Astrocyte (in vitro differentiated cells and primary cell): ENCODE measurements around the gene DIAPH3. TPM values are rescaled to one million over a fixed set of nuclear protein-coding genes. Genes with fewer than 3 reads are reported as not detected.

ENCODE experiments used
- DNase-seq: peaks from one replicate; pipeline ENCODE4 v3.0.0-alpha.2; 2010; ENCODE audit warnings: low read depth
- FAIRE-seq: peaks from 2 replicates; lab custom pipeline; 2011; peaks lifted over from hg19 to GRCh38; lab: Jason Lieb, UNC
- H2AFZ ChIP-seq: 2 replicates; pipeline ENCODE4 v1.6.0; 2012; ENCODE audit warnings: low read depth, low read length, inconsistent platforms
- H3K27ac ChIP-seq: 2 replicates; pipeline ENCODE4 v1.5.1; 2011; ENCODE audit warnings: low read depth, low read length, inconsistent platforms
- H3K27me3 ChIP-seq: 2 replicates; pipeline ENCODE4 v1.6.0; 2011; ENCODE audit warnings: low read length, inconsistent platforms; ENCODE audit not compliant: insufficient read depth
- H3K36me3 ChIP-seq: 2 replicates; pipeline ENCODE4 v1.5.1; 2011; ENCODE audit warnings: low read length, inconsistent platforms; ENCODE audit not compliant: insufficient read depth
- H3K4me1 ChIP-seq: 2 replicates; pipeline ENCODE4 v1.5.1; 2011; ENCODE audit warnings: low read length, inconsistent platforms; ENCODE audit not compliant: insufficient read depth
- H3K4me2 ChIP-seq: 2 replicates; pipeline ENCODE4 v1.6.0; 2012; ENCODE audit warnings: low read length, inconsistent platforms
- H3K4me3 ChIP-seq: 2 replicates; pipeline ENCODE4 v1.5.1; 2011; ENCODE audit warnings: low read depth, mild to moderate bottlenecking, low read length, inconsistent platforms; ENCODE audit not compliant: insufficient read depth
- H3K79me2 ChIP-seq: 2 replicates; pipeline ENCODE4 v1.6.0; 2012; ENCODE audit warnings: mild to moderate bottlenecking, low read length, inconsistent platforms; ENCODE audit not compliant: insufficient read depth
- H3K9ac ChIP-seq: 2 replicates; pipeline ENCODE4 v1.6.0; 2012; ENCODE audit warnings: mild to moderate bottlenecking, low read length, inconsistent platforms
- H3K9me3 ChIP-seq: 2 replicates; pipeline ENCODE4 v1.5.1; 2012; ENCODE audit warnings: low read depth, mild to moderate bottlenecking, low read length, inconsistent platforms; ENCODE audit not compliant: insufficient read depth
- H4K20me1 ChIP-seq: 2 replicates; pipeline ENCODE4 v1.6.0; 2012; ENCODE audit warnings: low read length, inconsistent platforms; ENCODE audit not compliant: insufficient read depth
- H3K27ac Mint-ChIP-seq: one replicate; pipeline ENCODE4 v1.8.0; 2021; ENCODE audit warnings: mild to moderate bottlenecking, mixed read lengths; ENCODE audit not compliant: unreplicated experiment
- H3K27me3 Mint-ChIP-seq: one replicate; pipeline ENCODE4 v1.8.0; 2021; ENCODE audit warnings: low read depth, mixed read lengths; ENCODE audit not compliant: unreplicated experiment
- H3K36me3 Mint-ChIP-seq: one replicate; pipeline ENCODE4 v1.8.0; 2021; ENCODE audit warnings: low read depth, mixed read lengths; ENCODE audit not compliant: unreplicated experiment
- H3K4me1 Mint-ChIP-seq: one replicate; pipeline ENCODE4 v1.8.0; 2021; ENCODE audit warnings: low read depth, mixed read lengths; ENCODE audit not compliant: unreplicated experiment
- H3K4me3 Mint-ChIP-seq: one replicate; pipeline ENCODE4 v1.8.0; 2021; ENCODE audit warnings: mild to moderate bottlenecking, moderate library complexity, mixed read lengths; ENCODE audit not compliant: unreplicated experiment
- H3K9me3 Mint-ChIP-seq: one replicate; pipeline ENCODE4 v1.8.0; 2021; ENCODE audit warnings: mild to moderate bottlenecking, mixed read lengths; ENCODE audit not compliant: unreplicated experiment
- EZH2 ChIP-seq: IDR thresholded peaks from 2 replicates; pipeline ENCODE4 v1.6.1; 2012; ENCODE audit warnings: mild to moderate bottlenecking, low read length, inconsistent platforms; ENCODE audit not compliant: insufficient read depth
- total RNA-seq: library from RNA; stranded (reverse); gene quantifications from 2 replicates; pipeline ENCODE4 v1.2.1, GENCODE V29; 2021
- TF ChIP-seq, protein P1 (sequence below): IDR thresholded peaks from 2 replicates; pipeline ENCODE4 v1.5.1; 2011; ENCODE audit warnings: low read depth, mild to moderate bottlenecking, inconsistent platforms, low read length, moderate library complexity; ENCODE audit not compliant: insufficient read depth

Gene DIAPH3
- total RNA-seq, 1 donor from 2014 or later = 19.0 TPM

GRCh38 chr13:59948686-59949085, 215.0 kb downstream of the DIAPH3 start:
- no peaks in the 10 kb centered on the region for H3K9me3 Mint-ChIP-seq
- Histone ChIP-seq H3K9ac (no peak overlapping the region), H2AFZ (no peak overlapping the region), H3K79me2 (no peaks in the 10 kb centered on the region), H4K20me1 (no peaks in the 10 kb centered on the region), H3K36me3 (no peaks in the 10 kb centered on the region), H3K27ac (no peak overlapping the region), H3K4me1 (peaks cover 2% of the 10 kb centered on the region), H3K4me3 (no peak overlapping the region), H3K27me3 (no peaks in the 10 kb centered on the region), H3K4me2 (no peak overlapping the region), H3K9me3 (no peaks in the 10 kb centered on the region)
- DNase-seq (no peak), FAIRE-seq (no peak)
- H3K4me3 Mint-ChIP-seq = no peak overlapping the region
- H3K27ac Mint-ChIP-seq = no peak overlapping the region
- H3K36me3 Mint-ChIP-seq = no peaks in the 10 kb centered on the region
- peaks cover 5% of the 10 kb centered on the region for H3K4me1 Mint-ChIP-seq
- H3K27me3 Mint-ChIP-seq = no peaks in the 10 kb centered on the region
- no peak for TF ChIP-seq EZH2
- TF ChIP-seq, protein P1, sequence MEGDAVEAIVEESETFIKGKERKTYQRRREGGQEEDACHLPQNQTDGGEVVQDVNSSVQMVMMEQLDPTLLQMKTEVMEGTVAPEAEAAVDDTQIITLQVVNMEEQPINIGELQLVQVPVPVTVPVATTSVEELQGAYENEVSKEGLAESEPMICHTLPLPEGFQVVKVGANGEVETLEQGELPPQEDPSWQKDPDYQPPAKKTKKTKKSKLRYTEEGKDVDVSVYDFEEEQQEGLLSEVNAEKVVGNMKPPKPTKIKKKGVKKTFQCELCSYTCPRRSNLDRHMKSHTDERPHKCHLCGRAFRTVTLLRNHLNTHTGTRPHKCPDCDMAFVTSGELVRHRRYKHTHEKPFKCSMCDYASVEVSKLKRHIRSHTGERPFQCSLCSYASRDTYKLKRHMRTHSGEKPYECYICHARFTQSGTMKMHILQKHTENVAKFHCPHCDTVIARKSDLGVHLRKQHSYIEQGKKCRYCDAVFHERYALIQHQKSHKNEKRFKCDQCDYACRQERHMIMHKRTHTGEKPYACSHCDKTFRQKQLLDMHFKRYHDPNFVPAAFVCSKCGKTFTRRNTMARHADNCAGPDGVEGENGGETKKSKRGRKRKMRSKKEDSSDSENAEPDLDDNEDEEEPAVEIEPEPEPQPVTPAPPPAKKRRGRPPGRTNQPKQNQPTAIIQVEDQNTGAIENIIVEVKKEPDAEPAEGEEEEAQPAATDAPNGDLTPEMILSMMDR = no peak

DNA sequence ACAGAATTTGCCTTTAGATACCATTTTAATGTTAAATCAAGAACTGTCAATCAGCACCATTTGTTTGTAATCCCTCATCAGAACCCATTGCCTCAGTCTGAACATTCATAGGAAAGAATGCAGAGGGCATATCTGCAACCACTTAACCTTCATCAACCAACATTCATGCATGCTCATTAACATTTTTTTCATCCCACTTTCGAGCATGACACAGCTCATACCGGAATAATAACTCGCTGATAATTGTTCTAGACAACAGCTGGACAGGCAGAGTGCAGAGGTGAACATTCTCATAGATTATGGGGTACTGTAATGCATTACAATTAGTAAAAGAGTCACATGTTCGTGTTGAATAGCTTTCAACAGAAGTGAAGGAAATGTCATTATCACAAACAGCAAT, 216.8 kb downstream of the DIAPH3 start:
- Mint-ChIP-seq H3K4me1 (peaks cover 5% of the 10 kb centered on the region), H3K27ac (no peak overlapping the region), H3K36me3 (no peaks in the 10 kb centered on the region), H3K4me3 (no peak overlapping the region), H3K27me3 (no peaks in the 10 kb centered on the region), H3K9me3 (no peaks in the 10 kb centered on the region)
- no peak overlapping the region for H3K27ac ChIP-seq
- peak; percentile 84 for FAIRE-seq
- H3K79me2 ChIP-seq = no peaks in the 10 kb centered on the region
- peak; percentile 77 for DNase-seq
- no peaks in the 10 kb centered on the region for H4K20me1 ChIP-seq
- H3K27me3 ChIP-seq = no peaks in the 10 kb centered on the region
- H2AFZ ChIP-seq = no peak overlapping the region
- H3K9ac ChIP-seq = no peak overlapping the region
- no peaks in the 10 kb centered on the region for H3K9me3 ChIP-seq
- H3K4me3 ChIP-seq = no peak overlapping the region
- H3K4me2 ChIP-seq = no peak overlapping the region
- peaks cover 2% of the 10 kb centered on the region for H3K4me1 ChIP-seq
- H3K36me3 ChIP-seq = no peaks in the 10 kb centered on the region
- TF ChIP-seq EZH2 = no peak
- TF ChIP-seq, protein P1 = no peak

- peak; percentile 20 for FAIRE-seq
- no peaks in the 10 kb centered on the region for H3K79me2 ChIP-seq
- no peak overlapping the region for H2AFZ ChIP-seq
- Mint-ChIP-seq H3K36me3 (peaks cover 7% of the 10 kb centered on the region), H3K9me3 (no peaks in the 10 kb centered on the region), H3K27ac (no peak overlapping the region), H3K4me3 (no peak overlapping the region), H3K4me1 (no peaks in the 10 kb centered on the region), H3K27me3 (no peaks in the 10 kb centered on the region)
- H4K20me1 ChIP-seq = no peaks in the 10 kb centered on the region
- TF ChIP-seq, protein P1 = no peak
- TF ChIP-seq EZH2 = no peak
- no peaks in the 10 kb centered on the region for H3K27me3 ChIP-seq
- H3K9me3 ChIP-seq = no peaks in the 10 kb centered on the region
- DNase-seq = no peak
- H3K4me2 ChIP-seq = no peak overlapping the region
- no peak overlapping the region for H3K27ac ChIP-seq
- H3K4me3 ChIP-seq = no peak overlapping the region
- H3K9ac ChIP-seq = no peak overlapping the region
- H3K4me1 ChIP-seq = no peaks in the 10 kb centered on the region
- H3K36me3 ChIP-seq = no peaks in the 10 kb centered on the region
Measured at GRCh38 chr13:59931621-59932020, 232.1 kb downstream of the DIAPH3 start.
